CD8-positive, alpha-beta memory T cell (primary cell): Measurements from ENCODE around the gene TRA2B. TPM values are rescaled to one million over a fixed set of nuclear protein-coding genes. Genes with fewer than 3 reads are reported as not detected.
A peak's percentile ranks its signal among the peaks of the same experiment; 100 is the strongest.

Experiments used
- CTCF ChIA-PET: fragments of 350-600 bp; sonication (Branson Sonifier 250); formaldehyde crosslinking; loops from one replicate; lab custom pipeline; 2021; ENCODE audit warnings: antibody characterized with exemption; lab: Charles Lee
- POLR2A ChIA-PET: fragments of 350-600 bp; sonication (Branson Sonifier 250); formaldehyde crosslinking; loops from one replicate; lab custom pipeline; 2021; ENCODE audit warnings: antibody characterized with exemption; lab: Charles Lee
- DNase-seq, 5 donors: peaks; one replicate each; pipeline versions ENCODE4 v3.0.0 to v3.0.0-alpha.2; 2020 to 2022; ENCODE audit warnings: mixed read lengths in 1 of 5
- H3K27ac ChIP-seq: one replicate; pipeline ENCODE4 v1.7.0; 2013; ENCODE audit warnings: low read depth, mild to moderate bottlenecking, low read length, moderate library complexity
- H3K27me3 ChIP-seq: 2 replicates; pipeline ENCODE4 v1.7.0; 2013; ENCODE audit warnings: low read length, mild to moderate bottlenecking; ENCODE audit not compliant: insufficient read depth, poor library complexity, severe bottlenecking
- H3K36me3 ChIP-seq: 2 replicates; pipeline ENCODE4 v1.7.0; 2013; ENCODE audit warnings: mild to moderate bottlenecking, low read length, moderate library complexity; ENCODE audit not compliant: insufficient read depth
- H3K4me1 ChIP-seq: 2 replicates; pipeline ENCODE4 v1.7.0; 2013; ENCODE audit warnings: mild to moderate bottlenecking, low read length, moderate library complexity; ENCODE audit not compliant: insufficient read depth
- H3K4me3 ChIP-seq: 2 replicates; pipeline ENCODE4 v1.7.0; 2013; ENCODE audit warnings: mild to moderate bottlenecking, low read length
- H3K9me3 ChIP-seq: 2 replicates; pipeline ENCODE4 v1.7.0; 2013; ENCODE audit warnings: mild to moderate bottlenecking, low read length
- H3K27ac Mint-ChIP-seq, 8 donors: one replicate each; pipeline ENCODE4 v1.8.0; 2020 to 2021; ENCODE audit warnings: mixed read lengths in 8 of 8, mild to moderate bottlenecking in 6 of 8, inconsistent platforms in 3 of 8, moderate library complexity in 3 of 8
- H3K27me3 Mint-ChIP-seq, 2 donors: one replicate each; pipeline ENCODE4 v1.8.0; 2020 to 2021; ENCODE audit warnings: mixed read lengths in 2 of 2, mild to moderate bottlenecking in 1 of 2, moderate library complexity in 1 of 2
- H3K36me3 Mint-ChIP-seq, 3 donors: one replicate each; pipeline ENCODE4 v1.8.0; 2020 to 2021; ENCODE audit warnings: mixed read lengths in 3 of 3, inconsistent platforms in 1 of 3, mild to moderate bottlenecking in 1 of 3
- H3K4me1 Mint-ChIP-seq, 3 donors: one replicate each; pipeline ENCODE4 v1.8.0; 2020 to 2021; ENCODE audit warnings: mixed read lengths in 3 of 3, inconsistent platforms in 1 of 3, mild to moderate bottlenecking in 1 of 3
- H3K4me3 Mint-ChIP-seq, 7 donors: one replicate each; pipeline ENCODE4 v1.8.0; 2020 to 2021; ENCODE audit warnings: mixed read lengths in 7 of 7, mild to moderate bottlenecking in 6 of 7, moderate library complexity in 4 of 7, inconsistent platforms in 2 of 7
- H3K9me3 Mint-ChIP-seq, 5 donors: one replicate each; pipeline ENCODE4 v1.8.0; 2020 to 2022; ENCODE audit warnings: mixed read lengths in 5 of 5, mild to moderate bottlenecking in 3 of 5, moderate library complexity in 2 of 5, inconsistent platforms in 1 of 5
- polyA plus RNA-seq: library from polyadenylated mRNA; unstranded; fragments of 300-500 nt; fragmentation: Illumina TruSeq; gene quantifications from one replicate; pipeline ENCODE4 v1.2.3, GENCODE V29; 2021
- total RNA-seq, 2 experiments: library from RNA; stranded (reverse); gene quantifications; one replicate each; pipeline ENCODE4 v1.2.3, GENCODE V29; 2021

Gene TRA2B
- total and polyA plus RNA-seq, 3 experiments from 2014 or later, result 181 to 324 (median 305) TPM

- CTCF ChIA-PET, result no interaction called here
- no peaks in the 10 kb centered on the region for H3K4me1 Mint-ChIP-seq
- Histone ChIP-seq H3K27me3 (no peaks in the 10 kb centered on the region), H3K4me3 (no peak overlapping the region), H3K9me3 (no peaks in the 10 kb centered on the region), H3K4me1 (no peaks in the 10 kb centered on the region), H3K27ac (no peak overlapping the region), H3K36me3 (no peaks in the 10 kb centered on the region)
- no peaks in the 10 kb centered on the region for H3K9me3 Mint-ChIP-seq
- H3K27ac Mint-ChIP-seq, result no peak overlapping the region
- DNase-seq, result no peak
- POLR2A ChIA-PET, result no interaction called here
- no peak overlapping the region for H3K4me3 Mint-ChIP-seq
- H3K27me3 Mint-ChIP-seq, result peaks cover 18 to 44% of the 10 kb centered on the region in 2 donors
- no peaks in the 10 kb centered on the region for H3K36me3 Mint-ChIP-seq
These were observed 11.7 kb upstream of the TRA2B start for GRCh38 chr3:185949515-185949914.

- Mint-ChIP-seq H3K4me3 (no peak overlapping the region), H3K27ac (no peak overlapping the region), H3K4me1 (peaks cover 3 to 8% (median 4%) of the 10 kb centered on the region in 3 donors), H3K27me3 (peaks cover 15 to 35% of the 10 kb centered on the region in 2 donors), H3K36me3 (no peaks in the 10 kb centered on the region), H3K9me3 (no peaks in the 10 kb centered on the region)
- Histone ChIP-seq H3K9me3 (no peaks in the 10 kb centered on the region), H3K4me3 (no peak overlapping the region), H3K27ac (no peak overlapping the region), H3K4me1 (peaks cover 2% of the 10 kb centered on the region), H3K36me3 (no peaks in the 10 kb centered on the region), H3K27me3 (no peaks in the 10 kb centered on the region)
- no peak for DNase-seq
- CTCF ChIA-PET, result no interaction called here
- POLR2A ChIA-PET, result no interaction called here
These were observed 10.5 kb upstream of the TRA2B start for GRCh38 chr3:185948292-185948691.

- no peak for DNase-seq
- peak overlapping the region in 3 of 7 donors; percentile 14 to 69 (median 61) for H3K4me3 Mint-ChIP-seq
- H3K9me3 Mint-ChIP-seq, result no peaks in the 10 kb centered on the region
- H3K4me1 Mint-ChIP-seq, result peaks cover 11 to 21% (median 15%) of the 10 kb centered on the region in 3 donors
- H3K36me3 ChIP-seq, result no peaks in the 10 kb centered on the region
- no peaks in the 10 kb centered on the region for H3K27me3 ChIP-seq
- H3K9me3 ChIP-seq, result no peaks in the 10 kb centered on the region
- H3K27me3 Mint-ChIP-seq, result peaks cover 4 to 12% of the 10 kb centered on the region in 2 donors
- CTCF ChIA-PET, result interaction anchor here (0.9 to 3.7 kb wide), 27 partner anchors 11 to 988 kb away, joined by 3 to 47 read pairs (median 5); partner anchors contain the start of genes ETV5 and TBCCD1
- POLR2A ChIA-PET, result interaction anchor here (0.9 to 1.7 kb wide), 3 partner anchors 11 to 16 kb away, joined by 3 to 6 read pairs (median 3); no protein-coding TSS in a partner anchor
- H3K4me3 ChIP-seq, result no peak overlapping the region
- no peak overlapping the region for H3K27ac ChIP-seq
- peaks cover 7% of the 10 kb centered on the region for H3K4me1 ChIP-seq
- no peaks in the 10 kb centered on the region for H3K36me3 Mint-ChIP-seq
- peak overlapping the region in 2 of 8 donors; percentile 2 to 49 for H3K27ac Mint-ChIP-seq
These were observed 5.9 kb upstream of the TRA2B start for GRCh38 chr3:185943760-185944106.

GRCh38 chr3:185942907-185943759 lies 5.3 kb upstream of the TRA2B start:
- Histone ChIP-seq H3K27me3 (no peaks in the 10 kb centered on the region), H3K36me3 (no peaks in the 10 kb centered on the region), H3K4me3 (peak overlapping the region; percentile 26), H3K9me3 (no peaks in the 10 kb centered on the region), H3K27ac (no peak overlapping the region), H3K4me1 (peaks cover 7% of the 10 kb centered on the region)
- peak; percentile 77 to 86 (median 79) for DNase-seq
- H3K4me1 Mint-ChIP-seq, result peaks cover 13 to 24% (median 18%) of the 10 kb centered on the region in 3 donors
- H3K36me3 Mint-ChIP-seq, result no peaks in the 10 kb centered on the region
- peaks cover 5 to 12% of the 10 kb centered on the region in 2 donors for H3K27me3 Mint-ChIP-seq
- peak overlapping the region; percentile 8 to 71 (median 55) for H3K4me3 Mint-ChIP-seq
- ChIA-PET CTCF (interaction anchor here (0.5 to 3.7 kb wide), 30 partner anchors 11 to 1627 kb away, joined by 3 to 47 read pairs (median 4); partner anchors contain the start of genes ETV5 and TBCCD1), POLR2A (interaction anchor here (0.9 to 1.7 kb wide), 3 partner anchors 11 to 16 kb away, joined by 3 to 6 read pairs (median 3); no protein-coding TSS in a partner anchor)
- peak overlapping the region in 7 of 8 donors; percentile 5 to 74 (median 62) for H3K27ac Mint-ChIP-seq
- H3K9me3 Mint-ChIP-seq, result no peaks in the 10 kb centered on the region

GRCh38 chr3:185942396-185942795 lies 4.6 kb upstream of the TRA2B start:
- ChIA-PET POLR2A (interaction anchor here (1.7 kb wide), 1 partner anchor 12 kb away, joined by 6 read pairs; no protein-coding TSS in a partner anchor), CTCF (interaction anchor here (1.0 to 3.7 kb wide), 7 partner anchors 10 to 675 kb away, joined by 3 to 47 read pairs (median 14); partner anchors contain the start of gene ETV5)
- peaks cover 11 to 12% of the 10 kb centered on the region in 2 donors for H3K27me3 Mint-ChIP-seq
- peak overlapping the region in 1 of 7 donors; percentile 42 for H3K4me3 Mint-ChIP-seq
- Histone ChIP-seq H3K36me3 (no peaks in the 10 kb centered on the region), H3K9me3 (no peaks in the 10 kb centered on the region), H3K27ac (no peak overlapping the region), H3K27me3 (no peaks in the 10 kb centered on the region), H3K4me1 (peaks cover 7% of the 10 kb centered on the region), H3K4me3 (no peak overlapping the region)
- peaks cover 0 to 2% (median 0%) of the 10 kb centered on the region in 5 donors for H3K9me3 Mint-ChIP-seq
- peaks cover 0 to 6% (median 0%) of the 10 kb centered on the region in 3 donors for H3K36me3 Mint-ChIP-seq
- peak overlapping the region in 5 of 8 donors; percentile 3 to 57 (median 15) for H3K27ac Mint-ChIP-seq
- H3K4me1 Mint-ChIP-seq, result peaks cover 16 to 26% (median 23%) of the 10 kb centered on the region in 3 donors
- DNase-seq, result no peak

GRCh38 chr3:185940951-185941350 lies 3.1 kb upstream of the TRA2B start:
- Mint-ChIP-seq H3K4me3 (peak overlapping the region in 1 of 7 donors; percentile 35), H3K36me3 (peaks cover 0 to 20% (median 0%) of the 10 kb centered on the region in 3 donors), H3K4me1 (peaks cover 16 to 34% (median 24%) of the 10 kb centered on the region in 3 donors), H3K27me3 (peaks cover under 1 to 12% of the 10 kb centered on the region in 2 donors), H3K27ac (peak overlapping the region in 1 of 8 donors; percentile 60), H3K9me3 (peaks cover 0 to 2% (median 0%) of the 10 kb centered on the region in 5 donors)
- POLR2A ChIA-PET, result no interaction called here
- peaks cover 7% of the 10 kb centered on the region for H3K4me1 ChIP-seq
- H3K36me3 ChIP-seq, result no peaks in the 10 kb centered on the region
- H3K4me3 ChIP-seq, result no peak overlapping the region
- CTCF ChIA-PET, result no interaction called here
- H3K9me3 ChIP-seq, result no peaks in the 10 kb centered on the region
- DNase-seq, result no peak
- H3K27ac ChIP-seq, result no peak overlapping the region
- H3K27me3 ChIP-seq, result no peaks in the 10 kb centered on the region

GRCh38 chr3:185939721-185940120 lies 1.9 kb upstream of the TRA2B start:
- Mint-ChIP-seq H3K36me3 (peaks cover 0 to 30% (median 0%) of the 10 kb centered on the region in 3 donors), H3K9me3 (peaks cover 0 to 2% (median 0%) of the 10 kb centered on the region in 5 donors), H3K27ac (peak overlapping the region in 6 of 8 donors; percentile 0 to 81 (median 59)), H3K27me3 (peaks cover 0 to 12% of the 10 kb centered on the region in 2 donors), H3K4me1 (peaks cover 28 to 46% (median 37%) of the 10 kb centered on the region in 3 donors), H3K4me3 (peak overlapping the region in 4 of 7 donors; percentile 12 to 78 (median 42))
- H3K4me3 ChIP-seq, result no peak overlapping the region
- no peaks in the 10 kb centered on the region for H3K27me3 ChIP-seq
- CTCF ChIA-PET, result no interaction called here
- no peaks in the 10 kb centered on the region for H3K9me3 ChIP-seq
- H3K4me1 ChIP-seq, result peaks cover 11% of the 10 kb centered on the region
- DNase-seq, result no peak
- no peaks in the 10 kb centered on the region for H3K36me3 ChIP-seq
- H3K27ac ChIP-seq, result no peak overlapping the region
- POLR2A ChIA-PET, result no interaction called here
